ENCODE data around the gene IDH2.

IDH2 gene

GRCh38 chr15:90062023-90062442, 40.2 kb downstream of the IDH2 start:
- Histone ChIP-seq H3K4me2 (no peak overlapping the region; the same call in 1 of the 2 replicates), H3K27ac (no peak overlapping the region), H3K4me3 (IDR thresholded peaks at IDR 0.05; ENCODE audit: insufficient read depth, low read depth, low read length) (no peak overlapping the region), H4K20me1 (ENCODE audit: insufficient read depth) (no peaks in the 10 kb centered on the region), H3K27me3 (ENCODE audit: insufficient read depth, low read depth) (no peaks in the 10 kb centered on the region), H3K36me3 (ENCODE audit: insufficient read depth) (no peaks in the 10 kb centered on the region), H3K9ac (no peak overlapping the region), H2AFZ (ENCODE audit: low read depth) (no peak overlapping the region), H3K4me1 (ENCODE audit: low read depth, poor library complexity, severe bottlenecking) (peaks cover 49% of the 10 kb centered on the region), H3K79me2 (ENCODE audit: insufficient read depth, low read depth) (peaks cover 6% of the 10 kb centered on the region; the same call in 1 of the 2 replicates)
- no peak for TF ChIP-seq CTCF (conservative IDR thresholded peaks at IDR 0.05; ENCODE audit: low read depth, low read length)

- Histone ChIP-seq H3K4me2 (peak overlapping the region; percentile 17; the same call in 1 of the 2 replicates), H3K9ac (no peak overlapping the region), H3K27ac (peak overlapping the region; percentile 38; the same call in 1 of the 2 replicates), H3K4me3 (IDR thresholded peaks at IDR 0.05; ENCODE audit: insufficient read depth, low read depth, low read length) (no peak overlapping the region), H2AFZ (ENCODE audit: low read depth) (no peak overlapping the region), H3K79me2 (ENCODE audit: insufficient read depth, low read depth) (peaks cover 6% of the 10 kb centered on the region; the same call in 1 of the 2 replicates), H4K20me1 (ENCODE audit: insufficient read depth) (no peaks in the 10 kb centered on the region), H3K4me1 (ENCODE audit: low read depth, poor library complexity, severe bottlenecking) (peaks cover 53% of the 10 kb centered on the region), H3K27me3 (ENCODE audit: insufficient read depth, low read depth) (no peaks in the 10 kb centered on the region), H3K36me3 (ENCODE audit: insufficient read depth) (no peaks in the 10 kb centered on the region)
- no peak for TF ChIP-seq CTCF (conservative IDR thresholded peaks at IDR 0.05; ENCODE audit: low read depth, low read length)
These were observed 41.5 kb downstream of the IDH2 start for GRCh38 chr15:90060797-90061196.

GRCh38 chr15:90059208-90059985, 42.9 kb downstream of the IDH2 start:
- TF ChIP-seq CTCF (conservative IDR thresholded peaks at IDR 0.05; ENCODE audit: low read depth, low read length), result no peak
- H3K4me3 ChIP-seq (IDR thresholded peaks at IDR 0.05; ENCODE audit: insufficient read depth, low read depth, low read length), result no peak overlapping the region
- peak overlapping the region; percentile 51; the same call in 1 of the 2 replicates for H2AFZ ChIP-seq (ENCODE audit: low read depth)
- H3K27me3 ChIP-seq (ENCODE audit: insufficient read depth, low read depth), result no peaks in the 10 kb centered on the region
- H3K4me1 ChIP-seq (ENCODE audit: low read depth, poor library complexity, severe bottlenecking), result peaks cover 53% of the 10 kb centered on the region
- H4K20me1 ChIP-seq (ENCODE audit: insufficient read depth), result no peaks in the 10 kb centered on the region
- no peaks in the 10 kb centered on the region for H3K36me3 ChIP-seq (ENCODE audit: insufficient read depth)
- H3K4me2 ChIP-seq, result peak overlapping the region; percentile 94
- H3K27ac ChIP-seq, result peak overlapping the region; percentile 88
- peaks cover 6% of the 10 kb centered on the region; the same call in 1 of the 2 replicates for H3K79me2 ChIP-seq (ENCODE audit: insufficient read depth, low read depth)
- H3K9ac ChIP-seq, result peak overlapping the region; percentile 62

GRCh38 chr15:90058775-90059174, 43.5 kb downstream of the IDH2 start:
- Histone ChIP-seq H3K4me1 (ENCODE audit: low read depth, poor library complexity, severe bottlenecking) (peaks cover 53% of the 10 kb centered on the region), H3K27ac (peak overlapping the region; percentile 88), H3K36me3 (ENCODE audit: insufficient read depth) (no peaks in the 10 kb centered on the region), H3K27me3 (ENCODE audit: insufficient read depth, low read depth) (no peaks in the 10 kb centered on the region), H3K4me2 (peak overlapping the region; percentile 94), H4K20me1 (ENCODE audit: insufficient read depth) (no peaks in the 10 kb centered on the region), H2AFZ (ENCODE audit: low read depth) (peak overlapping the region; percentile 51; the same call in 1 of the 2 replicates), H3K79me2 (ENCODE audit: insufficient read depth, low read depth) (peaks cover 6% of the 10 kb centered on the region; the same call in 1 of the 2 replicates), H3K4me3 (IDR thresholded peaks at IDR 0.05; ENCODE audit: insufficient read depth, low read depth, low read length) (no peak overlapping the region), H3K9ac (peak overlapping the region; percentile 62; the same call in 1 of the 2 replicates)
- no peak for TF ChIP-seq CTCF (conservative IDR thresholded peaks at IDR 0.05; ENCODE audit: low read depth, low read length)
